ENCODE measurements around the gene MACROD2.

Gene MACROD2

DNA sequence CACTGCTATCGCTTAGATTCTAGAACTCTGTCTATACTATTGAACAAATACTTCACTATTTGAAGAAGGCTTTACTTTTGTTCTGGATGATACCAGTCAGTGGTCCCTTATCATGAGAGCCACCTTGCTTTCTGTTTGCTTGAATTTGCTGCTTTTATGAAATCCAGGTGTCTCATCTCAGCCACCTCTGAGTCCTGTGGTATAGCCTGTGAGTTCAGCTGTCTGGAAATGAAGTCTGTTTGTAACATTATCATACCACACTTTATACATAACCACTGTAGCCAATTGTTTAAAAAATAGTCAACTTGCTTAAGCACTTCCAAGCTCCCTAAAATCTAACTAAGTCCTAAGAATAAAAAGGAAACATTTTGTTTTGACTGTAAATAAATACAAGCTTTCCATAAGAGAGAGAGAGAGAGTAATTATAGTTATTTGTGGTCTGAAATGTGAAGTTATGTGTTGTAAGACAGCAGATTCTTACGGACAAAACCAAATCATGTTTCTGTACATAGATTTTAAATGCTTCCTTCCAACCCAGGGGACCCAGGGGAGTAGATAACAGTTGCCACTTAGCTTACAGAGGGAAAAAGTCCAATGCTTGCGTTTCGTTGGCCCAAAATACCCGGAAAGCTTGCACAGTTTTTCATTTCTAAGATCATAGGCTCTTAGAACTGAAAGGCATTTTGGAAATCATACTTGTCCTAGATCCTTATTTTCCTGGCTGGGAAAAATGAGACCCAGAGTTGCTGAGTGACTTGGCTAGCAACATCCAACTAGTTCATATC lies 1449.9 kb downstream of the MACROD2 start:
- Histone ChIP-seq H3K4me1 (ENCODE audit: control insufficient read depth, insufficient read depth, low read length) (peaks cover 7% of the 10 kb centered on the region; the same call in 1 of the 2 replicates), H3K27ac (ENCODE audit: extremely low read depth, low read depth, low read length) (no peak overlapping the region), H3K36me3 (ENCODE audit: control insufficient read depth in 2 of 2, insufficient read depth in 1 of 2, low read length in 2 of 2) (no peaks in the 10 kb centered on the region), H3K9me3 (ENCODE audit: control insufficient read depth, insufficient read depth, low read depth, low read length) (no peaks in the 10 kb centered on the region), H3K4me3 (ENCODE audit: low read depth, low read length) (no peak overlapping the region)
- TF ChIP-seq ZNF341 (tag by site-specific recombination; IDR thresholded peaks at IDR 0.05; ENCODE audit: low read depth) = no peak
- no peak for TF ChIP-seq ZEB2 (tag by site-specific recombination; IDR thresholded peaks at IDR 0.05)
- no peak for TF ChIP-seq ZNF391 (tag by site-specific recombination; IDR thresholded peaks at IDR 0.05; ENCODE audit: borderline replicate concordance, low read depth)
- TF ChIP-seq BCL11A (tag by site-specific recombination; IDR thresholded peaks at IDR 0.05; ENCODE audit: low read depth) = no peak
- TF ChIP-seq, protein P1, sequence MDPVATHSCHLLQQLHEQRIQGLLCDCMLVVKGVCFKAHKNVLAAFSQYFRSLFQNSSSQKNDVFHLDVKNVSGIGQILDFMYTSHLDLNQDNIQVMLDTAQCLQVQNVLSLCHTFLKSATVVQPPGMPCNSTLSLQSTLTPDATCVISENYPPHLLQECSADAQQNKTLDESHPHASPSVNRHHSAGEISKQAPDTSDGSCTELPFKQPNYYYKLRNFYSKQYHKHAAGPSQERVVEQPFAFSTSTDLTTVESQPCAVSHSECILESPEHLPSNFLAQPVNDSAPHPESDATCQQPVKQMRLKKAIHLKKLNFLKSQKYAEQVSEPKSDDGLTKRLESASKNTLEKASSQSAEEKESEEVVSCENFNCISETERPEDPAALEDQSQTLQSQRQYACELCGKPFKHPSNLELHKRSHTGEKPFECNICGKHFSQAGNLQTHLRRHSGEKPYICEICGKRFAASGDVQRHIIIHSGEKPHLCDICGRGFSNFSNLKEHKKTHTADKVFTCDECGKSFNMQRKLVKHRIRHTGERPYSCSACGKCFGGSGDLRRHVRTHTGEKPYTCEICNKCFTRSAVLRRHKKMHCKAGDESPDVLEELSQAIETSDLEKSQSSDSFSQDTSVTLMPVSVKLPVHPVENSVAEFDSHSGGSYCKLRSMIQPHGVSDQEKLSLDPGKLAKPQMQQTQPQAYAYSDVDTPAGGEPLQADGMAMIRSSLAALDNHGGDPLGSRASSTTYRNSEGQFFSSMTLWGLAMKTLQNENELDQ (tag by site-specific recombination; IDR thresholded peaks at IDR 0.05; ENCODE audit: low read depth) = no peak
- TF ChIP-seq ZNF610 (tag by site-specific recombination; IDR thresholded peaks at IDR 0.05; ENCODE audit: borderline replicate concordance) = no peak
- TF ChIP-seq ZNF654 (tag by site-specific recombination; IDR thresholded peaks at IDR 0.05; ENCODE audit: low read depth) = no peak
- TF ChIP-seq ZFP3 (tag by site-specific recombination; IDR thresholded peaks at IDR 0.05; ENCODE audit: low read depth) = no peak
- no peak for TF ChIP-seq HOXC10 (CRISPR knock-in tag; IDR thresholded peaks at IDR 0.05)
- TF ChIP-seq ZBTB8A (tag by site-specific recombination; IDR thresholded peaks at IDR 0.05) = no peak
- no peak for TF ChIP-seq KLF16 (tag by site-specific recombination; IDR thresholded peaks at IDR 0.05)
- no peak for TF ChIP-seq ZNF174 (tag by site-specific recombination; IDR thresholded peaks at IDR 0.05)
- no peak for TF ChIP-seq ZNF548 (tag by site-specific recombination; IDR thresholded peaks at IDR 0.05)
- TF ChIP-seq ZNF670 (tag by site-specific recombination; IDR thresholded peaks at IDR 0.05; ENCODE audit: low read depth) = no peak
- TF ChIP-seq ZNF785 (tag by site-specific recombination; IDR thresholded peaks at IDR 0.05) = no peak
- TF ChIP-seq, protein P2, sequence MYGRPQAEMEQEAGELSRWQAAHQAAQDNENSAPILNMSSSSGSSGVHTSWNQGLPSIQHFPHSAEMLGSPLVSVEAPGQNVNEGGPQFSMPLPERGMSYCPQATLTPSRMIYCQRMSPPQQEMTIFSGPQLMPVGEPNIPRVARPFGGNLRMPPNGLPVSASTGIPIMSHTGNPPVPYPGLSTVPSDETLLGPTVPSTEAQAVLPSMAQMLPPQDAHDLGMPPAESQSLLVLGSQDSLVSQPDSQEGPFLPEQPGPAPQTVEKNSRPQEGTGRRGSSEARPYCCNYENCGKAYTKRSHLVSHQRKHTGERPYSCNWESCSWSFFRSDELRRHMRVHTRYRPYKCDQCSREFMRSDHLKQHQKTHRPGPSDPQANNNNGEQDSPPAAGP (tag by site-specific recombination; IDR thresholded peaks at IDR 0.05) = no peak
- TF ChIP-seq RBAK (tag by site-specific recombination; IDR thresholded peaks at IDR 0.05) = no peak
- TF ChIP-seq ZBTB17 (tag by site-specific recombination; IDR thresholded peaks at IDR 0.05) = no peak
- TF ChIP-seq ZNF248 (tag by site-specific recombination; IDR thresholded peaks at IDR 0.05) = no peak
- no peak for TF ChIP-seq ZNF184 (tag by site-specific recombination; IDR thresholded peaks at IDR 0.05)
- POLR2A ChIA-PET = no interaction called here
- CTCF ChIA-PET = interaction anchor here (0.6 kb wide), 1 partner anchor 13 kb away, joined by 3 read pairs; no protein-coding TSS in a partner anchor

DNA sequence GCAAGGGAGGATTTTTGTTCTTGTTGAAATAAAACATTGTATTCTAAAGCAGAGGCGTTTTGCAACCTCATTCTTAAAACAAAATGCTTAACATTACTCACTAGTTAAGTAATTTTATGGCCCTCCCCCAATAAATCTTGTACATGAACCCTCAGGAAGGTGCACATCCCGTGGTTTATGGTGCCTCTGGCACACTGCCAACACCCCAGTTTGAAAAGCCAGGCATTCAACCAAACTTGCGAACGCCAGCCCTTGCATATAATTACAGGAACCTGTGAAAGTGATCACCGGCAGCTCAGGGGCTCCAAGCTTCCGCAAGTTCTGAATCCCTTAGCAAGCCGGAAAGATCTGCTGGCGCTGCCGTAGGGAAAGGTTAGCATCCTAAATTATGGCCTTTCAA lies 1451.1 kb downstream of the MACROD2 start:
- POLR2A ChIA-PET = no interaction called here
- H3K9me3 ChIP-seq (ENCODE audit: control insufficient read depth, insufficient read depth, low read depth, low read length) = no peaks in the 10 kb centered on the region
- TF ChIP-seq, protein P3, sequence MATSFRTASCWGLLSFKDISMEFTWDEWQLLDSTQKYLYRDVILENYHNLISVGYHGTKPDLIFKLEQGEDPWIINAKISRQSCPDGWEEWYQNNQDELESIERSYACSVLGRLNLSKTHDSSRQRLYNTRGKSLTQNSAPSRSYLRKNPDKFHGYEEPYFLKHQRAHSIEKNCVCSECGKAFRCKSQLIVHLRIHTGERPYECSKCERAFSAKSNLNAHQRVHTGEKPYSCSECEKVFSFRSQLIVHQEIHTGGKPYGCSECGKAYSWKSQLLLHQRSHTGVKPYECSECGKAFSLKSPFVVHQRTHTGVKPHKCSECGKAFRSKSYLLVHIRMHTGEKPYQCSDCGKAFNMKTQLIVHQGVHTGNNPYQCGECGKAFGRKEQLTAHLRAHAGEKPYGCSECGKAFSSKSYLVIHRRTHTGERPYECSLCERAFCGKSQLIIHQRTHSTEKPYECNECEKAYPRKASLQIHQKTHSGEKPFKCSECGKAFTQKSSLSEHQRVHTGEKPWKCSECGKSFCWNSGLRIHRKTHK (tag by site-specific recombination; IDR thresholded peaks at IDR 0.05) = no peak
- TF ChIP-seq ZBTB48 (tag by site-specific recombination; IDR thresholded peaks at IDR 0.05) (no peak), ZNF350 (tag by site-specific recombination; IDR thresholded peaks at IDR 0.05) (0 out of 2 replicates have a peak, but pooled peaks have one; percentile 54), ZNF214 (tag by site-specific recombination; IDR thresholded peaks at IDR 0.05; ENCODE audit: borderline replicate concordance) (peak; percentile 30; the same call in 1 of the 2 replicates), ZNF184 (tag by site-specific recombination; IDR thresholded peaks at IDR 0.05) (0 out of 2 replicates have a peak, but pooled peaks have one; percentile 42), ZNF174 (tag by site-specific recombination; IDR thresholded peaks at IDR 0.05) (no peak), OVOL3 (tag by site-specific recombination; IDR thresholded peaks at IDR 0.05) (no peak), ZNF37A (tag by site-specific recombination; IDR thresholded peaks at IDR 0.05) (peak; percentile 52; the same call in 1 of the 2 replicates), PRDM1 (tag by site-specific recombination; IDR thresholded peaks at IDR 0.05) (no peak), ZNF658 (tag by site-specific recombination; IDR thresholded peaks at IDR 0.05) (no peak), BCL11A (tag by site-specific recombination; IDR thresholded peaks at IDR 0.05; ENCODE audit: low read depth) (no peak), ZFP69B (tag by site-specific recombination; IDR thresholded peaks at IDR 0.05) (no peak), ZNF660 (tag by site-specific recombination; IDR thresholded peaks at IDR 0.05) (peak; percentile 49; the same call in 1 of the 2 replicates), ZNF561 (tag by site-specific recombination; IDR thresholded peaks at IDR 0.05; ENCODE audit: borderline replicate concordance) (peak; percentile 53; the same call in 1 of the 2 replicates)

More for the DNA sequence above, 1451.1 kb downstream of the MACROD2 start:
- Histone ChIP-seq H3K4me1 (ENCODE audit: control insufficient read depth, insufficient read depth, low read length) (peaks cover 5% of the 10 kb centered on the region; the same call in 1 of the 2 replicates), H3K36me3 (ENCODE audit: control insufficient read depth in 2 of 2, insufficient read depth in 1 of 2, low read length in 2 of 2) (no peaks in the 10 kb centered on the region), H3K4me3 (ENCODE audit: low read depth, low read length) (no peak overlapping the region), H3K27ac (ENCODE audit: extremely low read depth, low read depth, low read length) (no peak overlapping the region)
- CTCF ChIA-PET = no interaction called here
